WTC11 (cell line): ENCODE measurements around the gene ABAT. TPM values are rescaled to one million over a fixed set of nuclear protein-coding genes. Genes with fewer than 3 reads are reported as not detected.
A peak's percentile ranks its signal among the peaks of the same experiment; 100 is the strongest.

Source experiments
- ATAC-seq: fragments of 200-7000 bp; cut with Tn5 transposase; 2 replicates; pipeline ENCODE4 v1.10.0; 2021; ENCODE audit warnings: mild to moderate bottlenecking, moderate library complexity
- Bru-seq: library from RNA; stranded (reverse); fragments of 400-500 nt; gene quantifications from one replicate; lab custom pipeline; 2021; lab: Mats Ljungman, UMichigan
- CTCF ChIA-PET: fragments of 300-600 bp; sonication (Branson Sonifier 250); formaldehyde crosslinking; loops from one replicate; lab custom pipeline; 2021; ENCODE audit warnings: antibody characterized with exemption; lab: Charles Lee
- POLR2A ChIA-PET: fragments of 350-600 bp; sonication (Branson Sonifier 250); formaldehyde crosslinking; loops from one replicate; lab custom pipeline; 2021; ENCODE audit warnings: antibody characterized with exemption; lab: Charles Lee
- DNase-seq: peaks from one replicate; pipeline ENCODE4 v3.0.0; 2021; ENCODE audit warnings: low spot score
- H3K27ac Mint-ChIP-seq: 2 replicates; pipeline ENCODE4 v1.8.0; 2021; ENCODE audit warnings: mixed read lengths
- H3K27me3 Mint-ChIP-seq: 2 replicates; pipeline ENCODE4 v1.8.0; 2021; ENCODE audit warnings: low read depth, mild to moderate bottlenecking, moderate library complexity, mixed read lengths
- H3K36me3 Mint-ChIP-seq: 2 replicates; pipeline ENCODE4 v1.8.0; 2021; ENCODE audit warnings: mixed read lengths
- H3K4me1 Mint-ChIP-seq: 2 replicates; pipeline ENCODE4 v1.8.0; 2022; ENCODE audit warnings: mixed read lengths
- H3K4me3 Mint-ChIP-seq: 2 replicates; pipeline ENCODE4 v1.8.0; 2021; ENCODE audit warnings: mild to moderate bottlenecking, moderate library complexity, mixed read lengths
- H3K9me3 Mint-ChIP-seq: 2 replicates; pipeline ENCODE4 v1.8.0; 2021; ENCODE audit warnings: mixed read lengths
- CBFB ChIP-seq: sonication (generic); formaldehyde crosslinking; IDR thresholded peaks from 2 replicates; pipeline ENCODE4 v1.8.1; 2022; ENCODE audit warnings: mild to moderate bottlenecking, low read depth, missing genetic modification reagents
- CREM ChIP-seq: sonication (generic); formaldehyde crosslinking; IDR thresholded peaks from 2 replicates; pipeline ENCODE4 v1.8.1; 2022; ENCODE audit warnings: mild to moderate bottlenecking, missing genetic modification reagents, moderate library complexity
- ETV6 ChIP-seq: sonication (generic); formaldehyde crosslinking; IDR thresholded peaks from 2 replicates; pipeline ENCODE4 v1.8.1; 2022; ENCODE audit warnings: mild to moderate bottlenecking, missing genetic modification reagents
- FOXP1 ChIP-seq: sonication (generic); formaldehyde crosslinking; IDR thresholded peaks from 2 replicates; pipeline ENCODE4 v1.8.0; 2022; ENCODE audit warnings: missing genetic modification reagents, mild to moderate bottlenecking, moderate library complexity, borderline replicate concordance
- GABPB1 ChIP-seq: sonication (generic); formaldehyde crosslinking; IDR thresholded peaks from 2 replicates; pipeline ENCODE4 v1.8.1; 2023; ENCODE audit warnings: mild to moderate bottlenecking, missing genetic modification reagents
- GRHL2 ChIP-seq: fragments of 250-450 bp; sonication (Bioruptor Pico); IDR thresholded peaks from 2 replicates; pipeline ENCODE4 v1.8.0; 2022; ENCODE audit warnings: mild to moderate bottlenecking, moderate library complexity; ENCODE audit not compliant: insufficient replicate concordance, severe bottlenecking
- KAT7 ChIP-seq: sonication (generic); formaldehyde crosslinking; IDR thresholded peaks from 2 replicates; pipeline ENCODE4 v1.8.1; 2023; ENCODE audit warnings: missing genetic modification reagents, mild to moderate bottlenecking, borderline replicate concordance
- MYBL2 ChIP-seq: sonication (generic); formaldehyde crosslinking; IDR thresholded peaks from 2 replicates; pipeline ENCODE4 v1.8.1; 2023; ENCODE audit warnings: mild to moderate bottlenecking, moderate library complexity, missing genetic modification reagents
- NFYB ChIP-seq: sonication (generic); formaldehyde crosslinking; conservative IDR thresholded peaks from 2 replicates; pipeline ENCODE4 v1.8.0; 2022; ENCODE audit warnings: low read depth, missing genetic modification reagents
- NR2C2 ChIP-seq: sonication (generic); formaldehyde crosslinking; IDR thresholded peaks from 2 replicates; pipeline ENCODE4 v1.8.0; 2022; ENCODE audit warnings: mild to moderate bottlenecking, missing genetic modification reagents
- SP1 ChIP-seq: sonication (generic); formaldehyde crosslinking; conservative IDR thresholded peaks from 2 replicates; pipeline ENCODE4 v1.8.1; 2022; ENCODE audit warnings: missing genetic modification reagents
- TCF7 ChIP-seq: sonication (generic); formaldehyde crosslinking; IDR thresholded peaks from 2 replicates; pipeline ENCODE4 v1.8.0; 2022; ENCODE audit warnings: mild to moderate bottlenecking, low read depth, missing genetic modification reagents, moderate library complexity
- TEAD4 ChIP-seq: sonication (generic); formaldehyde crosslinking; IDR thresholded peaks from 2 replicates; pipeline ENCODE4 v1.8.0; 2022; ENCODE audit warnings: mild to moderate bottlenecking, missing genetic modification reagents
- ZNF396 ChIP-seq: fragments of 250-450 bp; sonication (Bioruptor Pico); IDR thresholded peaks from 2 replicates; pipeline ENCODE4 v1.8.0; 2021; ENCODE audit warnings: mild to moderate bottlenecking, moderate library complexity, borderline replicate concordance
- long read RNA-seq, 3 experiments: library from RNA in 1 of 3; library from capped mRNA in 1 of 3; library from polyadenylated mRNA in 1 of 3; unstranded in 2 of 3; stranded (forward) in 1 of 3; transcript quantifications; one replicate each; pipeline ENCODE4 v2.0.0, GENCODE V29; 2021
- total RNA-seq: library from RNA; stranded (reverse); gene quantifications from 3 replicates; pipeline ENCODE4 v1.2.3, GENCODE V29; 2021
- TF ChIP-seq, protein P1 (sequence below): sonication (generic); formaldehyde crosslinking; IDR thresholded peaks from 2 replicates; pipeline ENCODE4 v1.8.1; 2022; ENCODE audit warnings: mild to moderate bottlenecking, missing genetic modification reagents, moderate library complexity, borderline replicate concordance
- TF ChIP-seq, protein P2 (sequence below): fragments of 250-450 bp; sonication (Bioruptor Pico); IDR thresholded peaks from 2 replicates; pipeline ENCODE4 v1.9.0; 2021; ENCODE audit warnings: mild to moderate bottlenecking
- TF ChIP-seq, protein P3 (sequence below): fragments of 250-450 bp; sonication (Bioruptor Pico); IDR thresholded peaks from 2 replicates; pipeline ENCODE4 v1.9.0; 2021; ENCODE audit warnings: mild to moderate bottlenecking
- TF ChIP-seq, protein P4 (sequence below): sonication (generic); formaldehyde crosslinking; IDR thresholded peaks from 2 replicates; pipeline ENCODE4 v1.8.0; 2022; ENCODE audit warnings: mild to moderate bottlenecking, missing genetic modification reagents
- TF ChIP-seq, protein P5 (sequence below): sonication (generic); formaldehyde crosslinking; IDR thresholded peaks from 2 replicates; pipeline ENCODE4 v1.8.1; 2023; ENCODE audit warnings: mild to moderate bottlenecking, missing genetic modification reagents, borderline replicate concordance
- TF ChIP-seq, protein P6 (sequence below): sonication (generic); formaldehyde crosslinking; IDR thresholded peaks from 2 replicates; pipeline ENCODE4 v1.8.1; 2023; ENCODE audit warnings: mild to moderate bottlenecking, missing genetic modification reagents, moderate library complexity

ABAT gene
- 4.4 to 6.6 TPM (median 5.4 TPM) in 3 replicates for total RNA-seq
- percentile 42 among the genes with signal in this experiment for Bru-seq, nascent RNA
- long read RNA-seq, experiment 1, full-length matches to known transcripts = 6 of 13 reads
- long read RNA-seq, experiment 1, partial matches to known transcripts = 0 of 13 reads
- long read RNA-seq, experiment 1, other reads (novel, unspliced or antisense) = 7 of 13 reads
- long read RNA-seq, experiment 2, full-length matches to known transcripts = 1 of 3 reads
- long read RNA-seq, experiment 2, partial matches to known transcripts = 0 of 3 reads
- long read RNA-seq, experiment 2, other reads (novel, unspliced or antisense) = 2 of 3 reads
- long read RNA-seq, experiment 3, full-length matches to known transcripts = 3 of 6 reads
- long read RNA-seq, experiment 3, partial matches to known transcripts = 0 of 6 reads
- long read RNA-seq, experiment 3, other reads (novel, unspliced or antisense) = 3 of 6 reads

DNA sequence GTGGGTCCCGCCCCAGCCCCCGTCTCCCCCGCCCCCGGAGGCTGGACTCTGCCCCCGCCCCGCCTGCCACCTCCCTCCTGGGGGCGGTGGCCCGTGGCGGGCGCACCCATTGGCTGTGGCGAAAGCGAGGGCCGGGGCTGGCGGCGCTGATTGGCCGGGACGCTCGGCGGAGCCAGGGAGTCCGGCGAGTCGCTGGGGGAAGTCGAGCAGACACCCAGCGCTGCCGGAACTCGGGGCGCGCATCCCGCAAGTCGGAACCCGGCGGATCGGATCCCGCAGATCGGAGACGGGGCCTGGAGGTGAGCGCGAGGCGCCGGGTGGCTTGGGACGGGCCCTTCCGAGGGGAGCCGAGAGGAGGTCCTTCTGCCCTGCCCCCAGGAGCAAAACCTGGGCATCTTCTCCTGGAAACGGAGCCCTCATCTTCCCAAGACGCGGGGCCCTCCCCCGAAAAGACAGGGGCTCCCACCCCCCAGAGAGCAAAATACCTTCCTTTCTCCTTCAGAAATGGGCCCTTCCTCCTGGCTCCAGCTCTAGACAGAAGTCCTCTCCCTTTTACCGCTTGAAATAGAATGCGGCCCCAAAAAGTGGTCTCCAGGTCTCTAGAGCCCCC, at the start of gene ABAT:
Gene ABAT (plus strand): TSS at position 205 of the 610 bp plus-strand sequence. CDS start 61,123 bp downstream, outside the sequence.
- Mint-ChIP-seq H3K27me3 (peaks cover 41% of the 10 kb centered on the region), H3K27ac (no peak within 1 kb of the TSS), H3K9me3 (0 out of 2 replicates have a peak, but pooled peaks cover 1% of the 10 kb centered on the region), H3K36me3 (no peaks in the 10 kb centered on the region), H3K4me1 (peaks cover 8% of the 10 kb centered on the region), H3K4me3 (peak within 1 kb of the TSS; percentile 68)
- ChIA-PET POLR2A (no interaction called here), CTCF (interaction anchor here (0.6 to 2.3 kb wide), 11 partner anchors 9 to 376 kb away, joined by 3 to 9 read pairs (median 3); partner anchors contain the start of gene TMEM186)
- ATAC-seq (peak; percentile 95), DNase-seq (peak; percentile 89)
- TF ChIP-seq, protein P1, sequence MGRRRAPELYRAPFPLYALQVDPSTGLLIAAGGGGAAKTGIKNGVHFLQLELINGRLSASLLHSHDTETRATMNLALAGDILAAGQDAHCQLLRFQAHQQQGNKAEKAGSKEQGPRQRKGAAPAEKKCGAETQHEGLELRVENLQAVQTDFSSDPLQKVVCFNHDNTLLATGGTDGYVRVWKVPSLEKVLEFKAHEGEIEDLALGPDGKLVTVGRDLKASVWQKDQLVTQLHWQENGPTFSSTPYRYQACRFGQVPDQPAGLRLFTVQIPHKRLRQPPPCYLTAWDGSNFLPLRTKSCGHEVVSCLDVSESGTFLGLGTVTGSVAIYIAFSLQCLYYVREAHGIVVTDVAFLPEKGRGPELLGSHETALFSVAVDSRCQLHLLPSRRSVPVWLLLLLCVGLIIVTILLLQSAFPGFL (CRISPR knock-in tag) = no peak
- no peak for TF ChIP-seq MYBL2 (CRISPR knock-in tag)
- TF ChIP-seq KAT7 (CRISPR knock-in tag) = no peak
- TF ChIP-seq NFYB = peak; percentile 88
- TF ChIP-seq GABPB1 (CRISPR knock-in tag) = peak; percentile 43; the same call in 1 of the 2 replicates
- no peak for TF ChIP-seq TCF7
- 0 out of 2 replicates have a peak, but pooled peaks have one; percentile 31 for TF ChIP-seq CREM
- peak; percentile 67; the same call in 1 of the 2 replicates for TF ChIP-seq SP1
- TF ChIP-seq, protein P2, sequence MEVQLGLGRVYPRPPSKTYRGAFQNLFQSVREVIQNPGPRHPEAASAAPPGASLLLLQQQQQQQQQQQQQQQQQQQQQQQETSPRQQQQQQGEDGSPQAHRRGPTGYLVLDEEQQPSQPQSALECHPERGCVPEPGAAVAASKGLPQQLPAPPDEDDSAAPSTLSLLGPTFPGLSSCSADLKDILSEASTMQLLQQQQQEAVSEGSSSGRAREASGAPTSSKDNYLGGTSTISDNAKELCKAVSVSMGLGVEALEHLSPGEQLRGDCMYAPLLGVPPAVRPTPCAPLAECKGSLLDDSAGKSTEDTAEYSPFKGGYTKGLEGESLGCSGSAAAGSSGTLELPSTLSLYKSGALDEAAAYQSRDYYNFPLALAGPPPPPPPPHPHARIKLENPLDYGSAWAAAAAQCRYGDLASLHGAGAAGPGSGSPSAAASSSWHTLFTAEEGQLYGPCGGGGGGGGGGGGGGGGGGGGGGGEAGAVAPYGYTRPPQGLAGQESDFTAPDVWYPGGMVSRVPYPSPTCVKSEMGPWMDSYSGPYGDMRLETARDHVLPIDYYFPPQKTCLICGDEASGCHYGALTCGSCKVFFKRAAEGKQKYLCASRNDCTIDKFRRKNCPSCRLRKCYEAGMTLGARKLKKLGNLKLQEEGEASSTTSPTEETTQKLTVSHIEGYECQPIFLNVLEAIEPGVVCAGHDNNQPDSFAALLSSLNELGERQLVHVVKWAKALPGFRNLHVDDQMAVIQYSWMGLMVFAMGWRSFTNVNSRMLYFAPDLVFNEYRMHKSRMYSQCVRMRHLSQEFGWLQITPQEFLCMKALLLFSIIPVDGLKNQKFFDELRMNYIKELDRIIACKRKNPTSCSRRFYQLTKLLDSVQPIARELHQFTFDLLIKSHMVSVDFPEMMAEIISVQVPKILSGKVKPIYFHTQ (CRISPR knock-in tag) = no peak
- no peak for TF ChIP-seq TEAD4
- TF ChIP-seq, protein P3, sequence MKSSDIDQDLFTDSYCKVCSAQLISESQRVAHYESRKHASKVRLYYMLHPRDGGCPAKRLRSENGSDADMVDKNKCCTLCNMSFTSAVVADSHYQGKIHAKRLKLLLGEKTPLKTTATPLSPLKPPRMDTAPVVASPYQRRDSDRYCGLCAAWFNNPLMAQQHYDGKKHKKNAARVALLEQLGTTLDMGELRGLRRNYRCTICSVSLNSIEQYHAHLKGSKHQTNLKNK (CRISPR knock-in tag) = no peak

DNA sequence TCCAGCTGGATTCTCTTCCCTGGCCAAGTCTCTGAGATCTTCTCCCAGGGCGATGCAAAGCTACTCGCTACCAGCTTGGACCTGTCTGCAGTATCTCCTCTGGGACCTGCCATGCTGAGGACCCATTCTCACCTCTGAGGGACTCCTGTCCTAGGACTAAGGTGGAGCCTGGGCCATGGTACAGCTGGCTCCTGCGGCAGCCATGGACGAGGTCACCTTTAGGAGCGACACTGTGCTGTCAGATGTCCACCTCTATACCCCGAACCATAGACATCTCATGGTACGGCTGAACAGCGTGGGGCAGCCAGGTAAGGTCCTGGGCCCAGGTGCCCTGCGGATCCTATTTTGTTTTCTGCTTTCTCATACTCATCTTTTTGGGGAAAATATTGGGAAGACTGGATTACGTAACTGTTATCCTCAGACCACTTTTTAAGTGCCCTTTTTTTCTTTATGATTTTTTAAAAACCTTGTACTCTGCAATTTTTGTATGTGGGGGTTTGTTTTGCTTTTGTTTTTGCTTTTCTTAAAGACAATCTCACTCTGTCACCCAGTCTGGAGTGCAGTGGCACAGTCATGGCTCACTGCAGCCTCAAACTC, 48.8 kb upstream of the ABAT start:
- no peak overlapping the region for H3K4me3 Mint-ChIP-seq
- H3K27ac Mint-ChIP-seq = no peak overlapping the region
- peaks cover 9% of the 10 kb centered on the region; the same call in 1 of the 2 replicates for H3K4me1 Mint-ChIP-seq
- ChIA-PET CTCF (interaction anchor here (4.0 kb wide), 1 partner anchor 10 kb away, joined by 17 read pairs; no protein-coding TSS in a partner anchor), POLR2A (no interaction called here)
- H3K27me3 Mint-ChIP-seq = no peaks in the 10 kb centered on the region
- ATAC-seq (no peak), DNase-seq (no peak)
- peaks cover 50% of the 10 kb centered on the region for H3K36me3 Mint-ChIP-seq
- H3K9me3 Mint-ChIP-seq = no peaks in the 10 kb centered on the region
- TF ChIP-seq, protein P4, sequence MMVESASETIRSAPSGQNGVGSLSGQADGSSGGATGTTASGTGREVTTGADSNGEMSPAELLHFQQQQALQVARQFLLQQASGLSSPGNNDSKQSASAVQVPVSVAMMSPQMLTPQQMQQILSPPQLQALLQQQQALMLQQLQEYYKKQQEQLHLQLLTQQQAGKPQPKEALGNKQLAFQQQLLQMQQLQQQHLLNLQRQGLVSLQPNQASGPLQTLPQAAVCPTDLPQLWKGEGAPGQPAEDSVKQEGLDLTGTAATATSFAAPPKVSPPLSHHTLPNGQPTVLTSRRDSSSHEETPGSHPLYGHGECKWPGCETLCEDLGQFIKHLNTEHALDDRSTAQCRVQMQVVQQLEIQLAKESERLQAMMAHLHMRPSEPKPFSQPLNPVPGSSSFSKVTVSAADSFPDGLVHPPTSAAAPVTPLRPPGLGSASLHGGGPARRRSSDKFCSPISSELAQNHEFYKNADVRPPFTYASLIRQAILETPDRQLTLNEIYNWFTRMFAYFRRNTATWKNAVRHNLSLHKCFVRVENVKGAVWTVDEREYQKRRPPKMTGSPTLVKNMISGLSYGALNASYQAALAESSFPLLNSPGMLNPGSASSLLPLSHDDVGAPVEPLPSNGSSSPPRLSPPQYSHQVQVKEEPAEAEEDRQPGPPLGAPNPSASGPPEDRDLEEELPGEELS (CRISPR knock-in tag) = no peak
- TF ChIP-seq, protein P5, sequence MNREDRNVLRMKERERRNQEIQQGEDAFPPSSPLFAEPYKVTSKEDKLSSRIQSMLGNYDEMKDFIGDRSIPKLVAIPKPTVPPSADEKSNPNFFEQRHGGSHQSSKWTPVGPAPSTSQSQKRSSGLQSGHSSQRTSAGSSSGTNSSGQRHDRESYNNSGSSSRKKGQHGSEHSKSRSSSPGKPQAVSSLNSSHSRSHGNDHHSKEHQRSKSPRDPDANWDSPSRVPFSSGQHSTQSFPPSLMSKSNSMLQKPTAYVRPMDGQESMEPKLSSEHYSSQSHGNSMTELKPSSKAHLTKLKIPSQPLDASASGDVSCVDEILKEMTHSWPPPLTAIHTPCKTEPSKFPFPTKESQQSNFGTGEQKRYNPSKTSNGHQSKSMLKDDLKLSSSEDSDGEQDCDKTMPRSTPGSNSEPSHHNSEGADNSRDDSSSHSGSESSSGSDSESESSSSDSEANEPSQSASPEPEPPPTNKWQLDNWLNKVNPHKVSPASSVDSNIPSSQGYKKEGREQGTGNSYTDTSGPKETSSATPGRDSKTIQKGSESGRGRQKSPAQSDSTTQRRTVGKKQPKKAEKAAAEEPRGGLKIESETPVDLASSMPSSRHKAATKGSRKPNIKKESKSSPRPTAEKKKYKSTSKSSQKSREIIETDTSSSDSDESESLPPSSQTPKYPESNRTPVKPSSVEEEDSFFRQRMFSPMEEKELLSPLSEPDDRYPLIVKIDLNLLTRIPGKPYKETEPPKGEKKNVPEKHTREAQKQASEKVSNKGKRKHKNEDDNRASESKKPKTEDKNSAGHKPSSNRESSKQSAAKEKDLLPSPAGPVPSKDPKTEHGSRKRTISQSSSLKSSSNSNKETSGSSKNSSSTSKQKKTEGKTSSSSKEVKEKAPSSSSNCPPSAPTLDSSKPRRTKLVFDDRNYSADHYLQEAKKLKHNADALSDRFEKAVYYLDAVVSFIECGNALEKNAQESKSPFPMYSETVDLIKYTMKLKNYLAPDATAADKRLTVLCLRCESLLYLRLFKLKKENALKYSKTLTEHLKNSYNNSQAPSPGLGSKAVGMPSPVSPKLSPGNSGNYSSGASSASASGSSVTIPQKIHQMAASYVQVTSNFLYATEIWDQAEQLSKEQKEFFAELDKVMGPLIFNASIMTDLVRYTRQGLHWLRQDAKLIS = no peak
- TF ChIP-seq ETV6 (CRISPR knock-in tag) (no peak), ZNF396 (CRISPR knock-in tag) (no peak), NR2C2 (CRISPR knock-in tag) (no peak), CBFB (no peak), FOXP1 (CRISPR knock-in tag) (no peak), GRHL2 (CRISPR knock-in tag) (no peak)
- TF ChIP-seq, protein P6, sequence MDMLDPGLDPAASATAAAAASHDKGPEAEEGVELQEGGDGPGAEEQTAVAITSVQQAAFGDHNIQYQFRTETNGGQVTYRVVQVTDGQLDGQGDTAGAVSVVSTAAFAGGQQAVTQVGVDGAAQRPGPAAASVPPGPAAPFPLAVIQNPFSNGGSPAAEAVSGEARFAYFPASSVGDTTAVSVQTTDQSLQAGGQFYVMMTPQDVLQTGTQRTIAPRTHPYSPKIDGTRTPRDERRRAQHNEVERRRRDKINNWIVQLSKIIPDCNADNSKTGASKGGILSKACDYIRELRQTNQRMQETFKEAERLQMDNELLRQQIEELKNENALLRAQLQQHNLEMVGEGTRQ (CRISPR knock-in tag) = no peak
